HepG2 (cell line): ENCODE results near the gene MMP24OS. TPM values are rescaled to one million over a fixed set of nuclear protein-coding genes. Genes with fewer than 3 reads are reported as not detected.

Experiments
- ATF2 ChIP-seq: sonication (generic); formaldehyde crosslinking; IDR thresholded peaks from 2 replicates; pipeline ENCODE4 v1.4.0; 2020; ENCODE audit warnings: missing genetic modification reagents
- ETV5 ChIP-seq: IDR thresholded peaks from 2 replicates; pipeline ENCODE4 v1.6.1; 2018; ENCODE audit warnings: missing biosample characterization, missing genetic modification reagents, inconsistent platforms, borderline replicate concordance
- FOXA1 ChIP-seq, 2 experiments: fragments of 450-650 bp in 1 of 2; sonication (generic) in 1 of 2; formaldehyde crosslinking in 1 of 2; IDR thresholded peaks; 2 replicates each; pipeline versions ENCODE4 v1.4.0 to v1.6.1; 2016 to 2020; ENCODE audit warnings: missing genetic modification reagents in 1 of 2
- KLF13 ChIP-seq: sonication (generic); formaldehyde crosslinking; IDR thresholded peaks from 2 replicates; pipeline ENCODE4 v1.4.0; 2020; ENCODE audit warnings: mild to moderate bottlenecking, missing genetic modification reagents
- MIER3 ChIP-seq: IDR thresholded peaks from 2 replicates; pipeline ENCODE4 v1.6.1; 2016; ENCODE audit warnings: missing compliant biosample characterization, borderline replicate concordance
- PITX1 ChIP-seq: sonication (generic); formaldehyde crosslinking; IDR thresholded peaks from 2 replicates; pipeline ENCODE4 v1.5.1; 2020; ENCODE audit warnings: mild to moderate bottlenecking, missing genetic modification reagents
- PREB ChIP-seq: sonication (generic); formaldehyde crosslinking; IDR thresholded peaks from 2 replicates; pipeline ENCODE4 v1.4.0; 2020; ENCODE audit warnings: missing genetic modification reagents
- ZBTB37 ChIP-seq: sonication (generic); formaldehyde crosslinking; IDR thresholded peaks from 2 replicates; pipeline ENCODE4 v1.4.0; 2020; ENCODE audit warnings: mild to moderate bottlenecking, missing genetic modification reagents
- ZBTB7A ChIP-seq: sonication (generic); formaldehyde crosslinking; IDR thresholded peaks from 2 replicates; pipeline ENCODE4 v1.8.0; 2022; ENCODE audit warnings: mild to moderate bottlenecking, missing genetic modification reagents
- ZSCAN9 ChIP-seq: IDR thresholded peaks from 2 replicates; pipeline ENCODE4 v1.6.1; 2016; ENCODE audit warnings: borderline replicate concordance
- polyA plus RNA-seq, 8 experiments: library from polyadenylated mRNA; depleted of rRNA in 3 of 8; stranded (reverse) in 7 of 8; unstranded in 1 of 8; fragments of >200 nt; fragmentation: Illumina TruSeq in 4 of 8; extraction: Trizol in 4 of 8; gene quantifications; 2 replicates each; pipeline versions ENCODE4 v1.2.1 to v1.2.3, GENCODE V29; 2011 to 2016; ENCODE audit warnings: low read depth in 4 of 8, missing spikeins in 1 of 8, mixed read lengths in 1 of 8; ENCODE audit not compliant: insufficient read depth in 1 of 8
- total RNA-seq, 5 experiments: library from RNA; depleted of rRNA; stranded (reverse); fragments of >200 nt; fragmentation: Illumina TruSeq; extraction: Trizol; gene quantifications; 2 replicates each; pipeline ENCODE4 v1.2.3, GENCODE V29; 2016; ENCODE audit warnings: low read depth in 1 of 5
- TF ChIP-seq, protein P1 (sequence below): sonication (generic); formaldehyde crosslinking; IDR thresholded peaks from 2 replicates; pipeline ENCODE4 v1.8.0; 2022; ENCODE audit warnings: mild to moderate bottlenecking, missing genetic modification reagents; ENCODE audit not compliant: insufficient replicate concordance
- TF ChIP-seq, protein P2 (sequence below): sonication (generic); formaldehyde crosslinking; IDR thresholded peaks from 2 replicates; pipeline ENCODE4 v1.8.1; 2023; ENCODE audit warnings: mild to moderate bottlenecking, moderate library complexity, missing genetic modification reagents
- TF ChIP-seq, protein P3 (sequence below): sonication (generic); formaldehyde crosslinking; IDR thresholded peaks from 2 replicates; pipeline ENCODE4 v1.4.0; 2020; ENCODE audit warnings: missing genetic modification reagents
- TF ChIP-seq, protein P4 (sequence below): sonication (generic); formaldehyde crosslinking; IDR thresholded peaks from 2 replicates; pipeline ENCODE4 v1.4.0; 2020; ENCODE audit warnings: missing genetic modification reagents

The MMP24OS gene
- total and polyA plus RNA-seq, 2 of the 13 experiments (the other 11 are each of a cell fraction or from before 2014, with no cell fraction given), result 6.0 to 8.5 TPM

DNA sequence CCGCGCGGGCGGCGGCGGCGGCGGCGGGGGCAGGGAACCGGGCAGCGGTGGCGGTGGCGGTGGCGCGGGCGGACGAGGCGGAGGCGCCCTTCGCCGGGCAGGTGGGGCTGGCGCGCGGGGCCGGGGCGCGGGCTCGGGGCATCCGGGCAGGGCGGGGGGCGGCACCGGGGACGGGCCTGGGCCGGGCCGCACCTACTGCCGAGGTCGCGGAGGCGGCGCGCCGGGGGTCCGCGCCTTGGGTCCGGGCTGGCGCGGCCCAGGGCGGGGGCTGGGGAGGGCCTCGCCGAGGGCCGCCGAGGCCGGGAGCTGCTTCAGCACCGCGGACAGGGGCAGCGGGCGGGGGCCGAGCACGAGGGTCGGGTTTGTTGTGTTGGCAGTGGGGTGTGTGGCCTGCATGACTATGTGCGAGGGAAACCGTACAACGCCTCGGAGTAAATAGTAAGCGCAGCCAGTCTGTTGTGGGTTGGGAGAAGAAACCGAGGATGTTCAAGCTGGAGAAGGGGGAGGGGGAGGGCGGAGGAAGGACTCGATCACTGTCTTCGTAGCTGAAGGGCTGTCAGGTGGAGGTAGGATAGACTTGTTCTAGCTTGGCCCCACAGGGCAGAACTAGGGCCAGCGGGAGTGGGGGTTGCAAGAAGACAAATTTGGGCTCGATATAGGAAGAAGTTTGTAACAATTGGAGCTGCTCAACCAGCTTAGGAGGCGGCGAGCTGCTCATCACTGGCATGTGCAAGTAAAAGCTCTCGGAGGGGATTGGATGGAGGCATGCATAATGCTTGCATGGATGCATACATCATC lies 50.8 kb downstream of the MMP24OS start (continued):
- TF ChIP-seq, protein P1, sequence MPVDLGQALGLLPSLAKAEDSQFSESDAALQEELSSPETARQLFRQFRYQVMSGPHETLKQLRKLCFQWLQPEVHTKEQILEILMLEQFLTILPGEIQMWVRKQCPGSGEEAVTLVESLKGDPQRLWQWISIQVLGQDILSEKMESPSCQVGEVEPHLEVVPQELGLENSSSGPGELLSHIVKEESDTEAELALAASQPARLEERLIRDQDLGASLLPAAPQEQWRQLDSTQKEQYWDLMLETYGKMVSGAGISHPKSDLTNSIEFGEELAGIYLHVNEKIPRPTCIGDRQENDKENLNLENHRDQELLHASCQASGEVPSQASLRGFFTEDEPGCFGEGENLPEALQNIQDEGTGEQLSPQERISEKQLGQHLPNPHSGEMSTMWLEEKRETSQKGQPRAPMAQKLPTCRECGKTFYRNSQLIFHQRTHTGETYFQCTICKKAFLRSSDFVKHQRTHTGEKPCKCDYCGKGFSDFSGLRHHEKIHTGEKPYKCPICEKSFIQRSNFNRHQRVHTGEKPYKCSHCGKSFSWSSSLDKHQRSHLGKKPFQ (CRISPR knock-in tag), result peak; percentile 83
- TF ChIP-seq ETV5 (CRISPR knock-in tag) (peak; percentile 52; the same call in 1 of the 2 replicates), FOXA1 (IDR thresholded peaks at IDR 0.05) (no peak), FOXA1 (CRISPR knock-in tag; IDR thresholded peaks at IDR 0.05) (no peak), ATF2 (CRISPR knock-in tag) (peak; percentile 85), ZBTB7A (CRISPR knock-in tag) (peak; percentile 88), PREB (peak; percentile 97), PITX1 (CRISPR knock-in tag) (peak; percentile 69; the same call in 1 of the 2 replicates), MIER3 (CRISPR knock-in tag) (peak; percentile 79), ZSCAN9 (CRISPR knock-in tag) (peak; percentile 98), ZBTB37 (CRISPR knock-in tag) (peak; percentile 17; the same call in 1 of the 2 replicates), KLF13 (CRISPR knock-in tag) (peak; percentile 94; the same call in 1 of the 2 replicates)
- TF ChIP-seq, protein P2, sequence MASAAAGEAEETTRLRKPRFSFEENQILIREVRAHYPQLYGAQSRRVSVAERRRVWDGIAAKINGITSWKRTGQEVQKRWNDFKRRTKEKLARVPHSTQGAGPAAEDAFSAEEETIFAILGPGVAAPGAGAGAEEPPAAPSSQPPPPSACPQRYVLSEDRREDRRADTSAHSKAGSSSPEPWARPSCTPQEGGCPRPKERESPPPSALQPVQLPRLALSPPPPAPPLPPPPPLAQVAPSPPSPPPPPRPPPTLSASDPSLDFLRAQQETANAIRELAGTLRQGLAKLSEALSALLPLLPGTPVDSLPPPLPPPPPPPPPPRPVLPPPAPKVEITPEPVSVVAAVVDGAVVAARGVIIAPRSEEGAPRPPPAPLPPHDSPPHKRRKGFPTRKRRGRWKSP (CRISPR knock-in tag), result peak; percentile 69; the same call in 1 of the 2 replicates
- TF ChIP-seq, protein P3, sequence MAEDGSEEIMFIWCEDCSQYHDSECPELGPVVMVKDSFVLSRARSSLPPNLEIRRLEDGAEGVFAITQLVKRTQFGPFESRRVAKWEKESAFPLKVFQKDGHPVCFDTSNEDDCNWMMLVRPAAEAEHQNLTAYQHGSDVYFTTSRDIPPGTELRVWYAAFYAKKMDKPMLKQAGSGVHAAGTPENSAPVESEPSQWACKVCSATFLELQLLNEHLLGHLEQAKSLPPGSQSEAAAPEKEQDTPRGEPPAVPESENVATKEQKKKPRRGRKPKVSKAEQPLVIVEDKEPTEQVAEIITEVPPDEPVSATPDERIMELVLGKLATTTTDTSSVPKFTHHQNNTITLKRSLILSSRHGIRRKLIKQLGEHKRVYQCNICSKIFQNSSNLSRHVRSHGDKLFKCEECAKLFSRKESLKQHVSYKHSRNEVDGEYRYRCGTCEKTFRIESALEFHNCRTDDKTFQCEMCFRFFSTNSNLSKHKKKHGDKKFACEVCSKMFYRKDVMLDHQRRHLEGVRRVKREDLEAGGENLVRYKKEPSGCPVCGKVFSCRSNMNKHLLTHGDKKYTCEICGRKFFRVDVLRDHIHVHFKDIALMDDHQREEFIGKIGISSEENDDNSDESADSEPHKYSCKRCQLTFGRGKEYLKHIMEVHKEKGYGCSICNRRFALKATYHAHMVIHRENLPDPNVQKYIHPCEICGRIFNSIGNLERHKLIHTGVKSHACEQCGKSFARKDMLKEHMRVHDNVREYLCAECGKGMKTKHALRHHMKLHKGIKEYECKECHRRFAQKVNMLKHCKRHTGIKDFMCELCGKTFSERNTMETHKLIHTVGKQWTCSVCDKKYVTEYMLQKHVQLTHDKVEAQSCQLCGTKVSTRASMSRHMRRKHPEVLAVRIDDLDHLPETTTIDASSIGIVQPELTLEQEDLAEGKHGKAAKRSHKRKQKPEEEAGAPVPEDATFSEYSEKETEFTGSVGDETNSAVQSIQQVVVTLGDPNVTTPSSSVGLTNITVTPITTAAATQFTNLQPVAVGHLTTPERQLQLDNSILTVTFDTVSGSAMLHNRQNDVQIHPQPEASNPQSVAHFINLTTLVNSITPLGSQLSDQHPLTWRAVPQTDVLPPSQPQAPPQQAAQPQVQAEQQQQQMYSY (CRISPR knock-in tag), result peak; percentile 77; the same call in 1 of the 2 replicates
- TF ChIP-seq, protein P4, sequence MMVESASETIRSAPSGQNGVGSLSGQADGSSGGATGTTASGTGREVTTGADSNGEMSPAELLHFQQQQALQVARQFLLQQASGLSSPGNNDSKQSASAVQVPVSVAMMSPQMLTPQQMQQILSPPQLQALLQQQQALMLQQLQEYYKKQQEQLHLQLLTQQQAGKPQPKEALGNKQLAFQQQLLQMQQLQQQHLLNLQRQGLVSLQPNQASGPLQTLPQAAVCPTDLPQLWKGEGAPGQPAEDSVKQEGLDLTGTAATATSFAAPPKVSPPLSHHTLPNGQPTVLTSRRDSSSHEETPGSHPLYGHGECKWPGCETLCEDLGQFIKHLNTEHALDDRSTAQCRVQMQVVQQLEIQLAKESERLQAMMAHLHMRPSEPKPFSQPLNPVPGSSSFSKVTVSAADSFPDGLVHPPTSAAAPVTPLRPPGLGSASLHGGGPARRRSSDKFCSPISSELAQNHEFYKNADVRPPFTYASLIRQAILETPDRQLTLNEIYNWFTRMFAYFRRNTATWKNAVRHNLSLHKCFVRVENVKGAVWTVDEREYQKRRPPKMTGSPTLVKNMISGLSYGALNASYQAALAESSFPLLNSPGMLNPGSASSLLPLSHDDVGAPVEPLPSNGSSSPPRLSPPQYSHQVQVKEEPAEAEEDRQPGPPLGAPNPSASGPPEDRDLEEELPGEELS (CRISPR knock-in tag), result peak; percentile 47; the same call in 1 of the 2 replicates
